A549 (cell line): Measurements from ENCODE around the gene ITGAX.

Experiments used
- EP300 ChIP-seq, 2 experiments: fragments of >200 bp; sonication (Bioruptor Twin); formaldehyde crosslinking; IDR thresholded peaks; 2 replicates in 1 of 2; 3 replicates in 1 of 2; pipeline ENCODE4 v1.6.1; 2016 to 2017
- HOXB13 ChIP-seq: fragments of 250-450 bp; sonication (Bioruptor Pico); IDR thresholded peaks from 2 replicates; pipeline ENCODE4 v1.5.0; 2020; ENCODE audit warnings: low read depth, mild to moderate bottlenecking, moderate library complexity
- POLR2A ChIP-seq: IDR thresholded peaks from 2 replicates; pipeline ENCODE4 v1.6.1; 2012; ENCODE audit warnings: mild to moderate bottlenecking, low read length
- RFX5 ChIP-seq: fragments of 450-650 bp; IDR thresholded peaks from 2 replicates; pipeline ENCODE4 v1.7.1; 2014; ENCODE audit warnings: antibody characterized with exemption, mild to moderate bottlenecking, moderate library complexity
- SREBF2 ChIP-seq: fragments of 450-650 bp; IDR thresholded peaks from 2 replicates; pipeline ENCODE4 v1.6.1; 2014; ENCODE audit warnings: mild to moderate bottlenecking, moderate library complexity

DNA sequence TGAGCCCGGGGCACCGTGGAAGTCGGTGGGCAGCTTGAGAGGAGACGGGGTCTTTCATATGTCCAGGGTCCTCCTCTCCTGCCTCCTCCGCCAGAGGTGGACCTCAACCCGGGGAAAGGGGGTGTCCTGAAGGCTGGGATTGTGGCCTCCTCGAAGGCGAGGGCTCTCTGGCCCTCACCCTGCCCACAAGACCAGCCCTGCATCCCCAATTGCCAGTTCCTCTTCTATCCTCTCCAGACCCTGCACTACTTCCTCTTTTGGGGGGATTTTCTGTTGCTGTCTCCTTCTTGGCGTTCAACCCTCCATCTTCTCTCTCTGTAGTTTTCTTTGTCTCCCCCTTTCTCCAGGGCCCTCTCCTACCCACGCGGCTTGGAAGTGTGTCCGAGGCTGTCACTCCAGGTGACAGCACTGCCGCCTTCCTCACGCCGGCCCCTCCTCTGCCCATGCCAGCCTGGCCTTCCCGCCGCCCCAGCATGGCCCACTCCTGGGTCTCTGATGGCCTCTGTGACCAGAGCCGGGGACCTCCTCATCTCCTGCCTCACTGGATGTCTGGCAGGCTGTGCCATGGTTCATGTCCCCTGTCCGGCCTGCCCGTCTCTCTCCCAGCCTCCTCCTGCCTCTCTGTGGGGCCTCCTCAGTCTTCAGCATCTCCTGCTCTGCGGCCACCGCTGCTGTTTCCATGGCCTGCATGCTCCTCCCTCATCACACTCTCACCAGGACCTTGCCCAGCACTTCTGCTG is 2.4 kb upstream of the ITGAX start:
- TF ChIP-seq RFX5 (no peak), EP300 (IDR thresholded peaks at IDR 0.05) (no peak), HOXB13 (CRISPR knock-in tag) (no peak), SREBF2 (no peak), POLR2A (no peak)
